Measurements from ENCODE around the gene OR2AG1.
A peak's percentile ranks its signal among the peaks of the same experiment; 100 is the strongest.

Gene OR2AG1

GRCh38 chr11:6745018-6745417 lies 37.8 kb upstream of the OR2AG1 start:
- Histone ChIP-seq H3K27me3 (ENCODE audit: control insufficient read depth in 1 of 2, insufficient read depth in 1 of 2, low read length in 2 of 2) (no peaks in the 10 kb centered on the region), H2BK5ac (ENCODE audit: low read depth, low read length, poor library complexity, severe bottlenecking) (no peak overlapping the region), H2AFZ (ENCODE audit: low read depth, low read length) (no peak overlapping the region), H4K91ac (ENCODE audit: low read length) (no peak overlapping the region), H2AK5ac (ENCODE audit: low read length, severe bottlenecking) (no peak overlapping the region), H2BK15ac (ENCODE audit: low read depth, poor library complexity, severe bottlenecking) (no peak overlapping the region), H3K9me3 (ENCODE audit: control insufficient read depth, low read length) (no peaks in the 10 kb centered on the region), H3K4me1 (ENCODE audit: control insufficient read depth, insufficient read depth, low read depth, low read length) (no peaks in the 10 kb centered on the region), H4K8ac (ENCODE audit: low read length) (no peak overlapping the region), H2BK12ac (ENCODE audit: low read length in 2 of 2) (no peak overlapping the region), H3K4me2 (ENCODE audit: low read length, poor library complexity, severe bottlenecking) (no peak overlapping the region), H3K36me3 (ENCODE audit: control insufficient read depth in 1 of 2, insufficient read depth in 2 of 2, low read depth in 1 of 2, low read length in 2 of 2) (no peaks in the 10 kb centered on the region), H2BK120ac (ENCODE audit: low read depth, low read length) (no peak overlapping the region), H3K14ac (ENCODE audit: low read length in 2 of 2) (no peak overlapping the region), H3K4me3 (ENCODE audit: insufficient read depth in 1 of 2, low read depth in 1 of 2, low read length in 2 of 2) (no peak overlapping the region), H3K79me1 (replicated peaks; ENCODE audit: low read length, poor library complexity, severe bottlenecking) (no peaks in the 10 kb centered on the region), H3K9ac (ENCODE audit: low read length) (no peak overlapping the region), H3K18ac (ENCODE audit: low read depth in 1 of 2, low read length in 2 of 2) (no peak overlapping the region), H3K23ac (ENCODE audit: low read length in 2 of 2) (no peak overlapping the region), H3K27ac (ENCODE audit: low read length, poor library complexity, severe bottlenecking) (no peak overlapping the region), H3K4ac (ENCODE audit: low read depth in 1 of 2, low read length in 2 of 2) (no peak overlapping the region)
- no peak for DNase-seq
- 59% methylated on average over 4 of the region's 4 CpGs for WGBS

- 82% methylated on average over 2 of the region's 2 CpGs for WGBS
- no peak overlapping the region for H3K9ac ChIP-seq (ENCODE audit: low read length)
- no peak overlapping the region for H3K23ac ChIP-seq (ENCODE audit: low read length in 2 of 2)
- no peaks in the 10 kb centered on the region for H3K36me3 ChIP-seq (ENCODE audit: control insufficient read depth in 1 of 2, insufficient read depth in 2 of 2, low read depth in 1 of 2, low read length in 2 of 2)
- no peak overlapping the region for H3K4me2 ChIP-seq (ENCODE audit: low read length, poor library complexity, severe bottlenecking)
- no peak overlapping the region for H3K4ac ChIP-seq (ENCODE audit: low read depth in 1 of 2, low read length in 2 of 2)
- H4K91ac ChIP-seq (ENCODE audit: low read length) = no peak overlapping the region
- H2BK15ac ChIP-seq (ENCODE audit: low read depth, poor library complexity, severe bottlenecking) = no peak overlapping the region
- H3K18ac ChIP-seq (ENCODE audit: low read depth in 1 of 2, low read length in 2 of 2) = no peak overlapping the region
- H3K79me1 ChIP-seq (replicated peaks; ENCODE audit: low read length, poor library complexity, severe bottlenecking) = no peaks in the 10 kb centered on the region
- H2BK12ac ChIP-seq (ENCODE audit: low read length in 2 of 2) = no peak overlapping the region
- no peaks in the 10 kb centered on the region for H3K27me3 ChIP-seq (ENCODE audit: control insufficient read depth in 1 of 2, insufficient read depth in 1 of 2, low read length in 2 of 2)
- no peak overlapping the region for H3K27ac ChIP-seq (ENCODE audit: low read length, poor library complexity, severe bottlenecking)
- H3K4me1 ChIP-seq (ENCODE audit: control insufficient read depth, insufficient read depth, low read depth, low read length) = no peaks in the 10 kb centered on the region
- no peak overlapping the region for H2AFZ ChIP-seq (ENCODE audit: low read depth, low read length)
- H3K4me3 ChIP-seq (ENCODE audit: insufficient read depth in 1 of 2, low read depth in 1 of 2, low read length in 2 of 2) = no peak overlapping the region
- no peak overlapping the region for H4K8ac ChIP-seq (ENCODE audit: low read length)
- no peak overlapping the region for H2BK120ac ChIP-seq (ENCODE audit: low read depth, low read length)
- no peak overlapping the region for H2BK5ac ChIP-seq (ENCODE audit: low read depth, low read length, poor library complexity, severe bottlenecking)
- no peaks in the 10 kb centered on the region for H3K9me3 ChIP-seq (ENCODE audit: control insufficient read depth, low read length)
- H3K14ac ChIP-seq (ENCODE audit: low read length in 2 of 2) = no peak overlapping the region
- no peak overlapping the region for H2AK5ac ChIP-seq (ENCODE audit: low read length, severe bottlenecking)
- DNase-seq = no peak
These were observed 37.3 kb upstream of the OR2AG1 start for GRCh38 chr11:6745465-6746015.

GRCh38 chr11:6746086-6746618 lies 36.7 kb upstream of the OR2AG1 start:
- H3K79me1 ChIP-seq (replicated peaks; ENCODE audit: low read length, poor library complexity, severe bottlenecking) = no peaks in the 10 kb centered on the region
- 59% methylated on average over 5 of the region's 5 CpGs for WGBS
- peak overlapping the region in 1 of 2 experiments; percentile 31 for H3K4me3 ChIP-seq (ENCODE audit: insufficient read depth in 1 of 2, low read depth in 1 of 2, low read length in 2 of 2)
- no peak overlapping the region for H2BK12ac ChIP-seq (ENCODE audit: low read length in 2 of 2)
- no peak overlapping the region for H3K4ac ChIP-seq (ENCODE audit: low read depth in 1 of 2, low read length in 2 of 2)
- H3K14ac ChIP-seq (ENCODE audit: low read length in 2 of 2) = no peak overlapping the region
- H4K8ac ChIP-seq (ENCODE audit: low read length) = no peak overlapping the region
- peaks cover 0 to 5% of the 10 kb centered on the region in 2 experiments for H3K27me3 ChIP-seq (ENCODE audit: control insufficient read depth in 1 of 2, insufficient read depth in 1 of 2, low read length in 2 of 2)
- no peaks in the 10 kb centered on the region for H3K9me3 ChIP-seq (ENCODE audit: control insufficient read depth, low read length)
- H2AK5ac ChIP-seq (ENCODE audit: low read length, severe bottlenecking) = no peak overlapping the region
- DNase-seq = peak; percentile 15
- no peaks in the 10 kb centered on the region for H3K36me3 ChIP-seq (ENCODE audit: control insufficient read depth in 1 of 2, insufficient read depth in 2 of 2, low read depth in 1 of 2, low read length in 2 of 2)
- no peak overlapping the region for H3K27ac ChIP-seq (ENCODE audit: low read length, poor library complexity, severe bottlenecking)
- peak overlapping the region; percentile 60 for H3K9ac ChIP-seq (ENCODE audit: low read length)
- H2AFZ ChIP-seq (ENCODE audit: low read depth, low read length) = no peak overlapping the region
- H2BK15ac ChIP-seq (ENCODE audit: low read depth, poor library complexity, severe bottlenecking) = no peak overlapping the region
- no peak overlapping the region for H3K18ac ChIP-seq (ENCODE audit: low read depth in 1 of 2, low read length in 2 of 2)
- H2BK120ac ChIP-seq (ENCODE audit: low read depth, low read length) = no peak overlapping the region
- H2BK5ac ChIP-seq (ENCODE audit: low read depth, low read length, poor library complexity, severe bottlenecking) = no peak overlapping the region
- H3K23ac ChIP-seq (ENCODE audit: low read length in 2 of 2) = no peak overlapping the region
- H3K4me1 ChIP-seq (ENCODE audit: control insufficient read depth, insufficient read depth, low read depth, low read length) = no peaks in the 10 kb centered on the region
- no peak overlapping the region for H3K4me2 ChIP-seq (ENCODE audit: low read length, poor library complexity, severe bottlenecking)
- no peak overlapping the region for H4K91ac ChIP-seq (ENCODE audit: low read length)

GRCh38 chr11:6746626-6747025 lies 36.2 kb upstream of the OR2AG1 start:
- Histone ChIP-seq H3K18ac (ENCODE audit: low read depth in 1 of 2, low read length in 2 of 2) (no peak overlapping the region), H4K8ac (ENCODE audit: low read length) (no peak overlapping the region), H2BK15ac (ENCODE audit: low read depth, poor library complexity, severe bottlenecking) (no peak overlapping the region), H2BK5ac (ENCODE audit: low read depth, low read length, poor library complexity, severe bottlenecking) (no peak overlapping the region), H2AFZ (ENCODE audit: low read depth, low read length) (no peak overlapping the region), H2AK5ac (ENCODE audit: low read length, severe bottlenecking) (no peak overlapping the region), H3K27ac (ENCODE audit: low read length, poor library complexity, severe bottlenecking) (no peak overlapping the region), H2BK12ac (ENCODE audit: low read length in 2 of 2) (no peak overlapping the region), H3K9ac (ENCODE audit: low read length) (peak overlapping the region; percentile 60), H3K23ac (ENCODE audit: low read length in 2 of 2) (no peak overlapping the region), H3K4me2 (ENCODE audit: low read length, poor library complexity, severe bottlenecking) (no peak overlapping the region), H2BK120ac (ENCODE audit: low read depth, low read length) (no peak overlapping the region), H3K36me3 (ENCODE audit: control insufficient read depth in 1 of 2, insufficient read depth in 2 of 2, low read depth in 1 of 2, low read length in 2 of 2) (no peaks in the 10 kb centered on the region), H3K27me3 (ENCODE audit: control insufficient read depth in 1 of 2, insufficient read depth in 1 of 2, low read length in 2 of 2) (peaks cover 0 to 5% of the 10 kb centered on the region in 2 experiments), H3K4me1 (ENCODE audit: control insufficient read depth, insufficient read depth, low read depth, low read length) (no peaks in the 10 kb centered on the region), H3K9me3 (ENCODE audit: control insufficient read depth, low read length) (no peaks in the 10 kb centered on the region), H3K4ac (ENCODE audit: low read depth in 1 of 2, low read length in 2 of 2) (no peak overlapping the region), H4K91ac (ENCODE audit: low read length) (no peak overlapping the region), H3K4me3 (ENCODE audit: insufficient read depth in 1 of 2, low read depth in 1 of 2, low read length in 2 of 2) (peak overlapping the region in 1 of 2 experiments; percentile 31), H3K14ac (ENCODE audit: low read length in 2 of 2) (no peak overlapping the region), H3K79me1 (replicated peaks; ENCODE audit: low read length, poor library complexity, severe bottlenecking) (no peaks in the 10 kb centered on the region)
- 100% methylated on average over 1 of the region's 1 CpG for WGBS
- DNase-seq = no peak
